Measurements from ENCODE around the gene FAM118A.
A peak's percentile ranks its signal among the peaks of the same experiment; 100 is the strongest.
"Not testable (repeated sequence)": the region's sequence is repeated elsewhere in the genome, so short reads cannot be mapped to it uniquely, and the experiment has no call there.

FAM118A gene

GRCh38 chr22:45309422-45310227 lies at the start of gene FAM118A:
Gene FAM118A (plus strand): TSS chr22:45309934. CDS start chr22:45322380, 12,446 bp downstream.
- peak; percentile 66 to 98 (median 93) for DNase-seq

- DNase-seq, result not testable (repeated sequence)
Observed at GRCh38 chr22:45260395-45260759, 49.4 kb upstream of the FAM118A start.

GRCh38 chr22:45261407-45262088 lies 48.2 kb upstream of the FAM118A start:
- DNase-seq, result no peak

- DNase-seq, result no peak
Observed at GRCh38 chr22:45262195-45262930, 47.4 kb upstream of the FAM118A start.

GRCh38 chr22:45262931-45263462 lies 46.7 kb upstream of the FAM118A start:
- no peak for DNase-seq

GRCh38 chr22:45263463-45264269 lies 46.1 kb upstream of the FAM118A start:
- DNase-seq, result peak in 43 of 51 donors; percentile 19 to 77 (median 62)

- no peak for DNase-seq
Observed at GRCh38 chr22:45265535-45265934, 44.2 kb upstream of the FAM118A start.

- DNase-seq, result peak in 16 of 51 donors; percentile 18 to 67 (median 34)
Observed at GRCh38 chr22:45268167-45268957, 41.4 kb upstream of the FAM118A start.

GRCh38 chr22:45268958-45269844 lies 40.5 kb upstream of the FAM118A start:
- peak in 50 of 51 donors; percentile 13 to 92 (median 69) for DNase-seq

GRCh38 chr22:45270095-45271020 lies 39.4 kb upstream of the FAM118A start:
- no peak for DNase-seq

GRCh38 chr22:45271667-45272201 lies 38.0 kb upstream of the FAM118A start:
- peak in 22 of 51 donors; percentile 17 to 84 (median 33) for DNase-seq

GRCh38 chr22:45272498-45272897 lies 37.2 kb upstream of the FAM118A start:
- DNase-seq, result no peak

- no peak for DNase-seq
Observed at GRCh38 chr22:45273452-45274075, 36.2 kb upstream of the FAM118A start.

GRCh38 chr22:45276507-45277105 lies 33.1 kb upstream of the FAM118A start:
- no peak for DNase-seq

GRCh38 chr22:45277720-45278119 lies 32.0 kb upstream of the FAM118A start:
- DNase-seq, result not testable (repeated sequence)

- DNase-seq, result no peak
Observed at GRCh38 chr22:45278125-45278524, 31.6 kb upstream of the FAM118A start.

GRCh38 chr22:45280587-45280980 lies 29.1 kb upstream of the FAM118A start:
- DNase-seq, result no peak

All from hypothalamus (tissue), 51 donors.